Lower lobe of right lung (tissue), 2 donors: ENCODE measurements around the gene EIF3M. TPM values are rescaled to one million over a fixed set of nuclear protein-coding genes. Genes with fewer than 3 reads are reported as not detected.

Experiments used
- ATAC-seq, 2 donors: fragments of 200-7000 bp; cut with Tn5 transposase; one replicate each; pipeline ENCODE4 v1.9.1; 2020 to 2022; ENCODE audit warnings: mild to moderate bottlenecking in 2 of 2, moderate library complexity in 2 of 2
- DNase-seq: peaks from one replicate; pipeline ENCODE4 v3.0.0-alpha.2; 2020
- H3K27ac ChIP-seq: fragments of 200-600 bp; one replicate; pipeline ENCODE4 v1.8.0; 2022
- H3K27me3 ChIP-seq: fragments of 200-600 bp; one replicate; pipeline ENCODE4 v1.8.0; 2022; ENCODE audit warnings: low read depth
- H3K36me3 ChIP-seq: fragments of 200-600 bp; one replicate; pipeline ENCODE4 v1.8.0; 2022; ENCODE audit warnings: mild to moderate bottlenecking
- H3K4me1 ChIP-seq: fragments of 200-600 bp; one replicate; pipeline ENCODE4 v1.8.0; 2022
- H3K4me3 ChIP-seq: fragments of 200-600 bp; one replicate; pipeline ENCODE4 v1.8.0; 2022; ENCODE audit warnings: mild to moderate bottlenecking
- H3K9me3 ChIP-seq: fragments of 200-600 bp; one replicate; pipeline ENCODE4 v1.8.0; 2022
- CTCF ChIP-seq: fragments of 200-600 bp; IDR thresholded peaks from one replicate; pipeline ENCODE4 v1.8.0; 2022; ENCODE audit warnings: antibody characterized with exemption, mild to moderate bottlenecking
- intact Hi-C: fragments of 100-400 bp; cut with DNase I; formaldehyde crosslinking; loops from one replicate; pipeline ENCODE4 v1.11.0; 2022
- total RNA-seq: library from RNA; stranded (reverse); fragmentation: NEBNext Ultra II Directional; extraction: Animal tissue kit (Norgen Biotek cat#: 25700); gene quantifications from one replicate; pipeline ENCODE4 v1.2.1, GENCODE V29; 2021
- donor health status: DM: no; HTN: yes; CAD: no; lungs with severe emphysema.

Gene EIF3M
- total RNA-seq, 1 donor from 2014 or later, result 162 TPM

GRCh38 chr11:32610797-32611352 is 27.2 kb downstream of the EIF3M start:
- no peak for DNase-seq
- no peak overlapping the region for H3K27ac ChIP-seq
- ATAC-seq, result no peak
- no peaks in the 10 kb centered on the region for H3K27me3 ChIP-seq
- H3K9me3 ChIP-seq, result no peaks in the 10 kb centered on the region
- intact Hi-C loops, result no loop called here
- no peak for TF ChIP-seq CTCF
- no peaks in the 10 kb centered on the region for H3K4me1 ChIP-seq
- peaks cover 5% of the 10 kb centered on the region for H3K36me3 ChIP-seq
- no peak overlapping the region for H3K4me3 ChIP-seq

DNA sequence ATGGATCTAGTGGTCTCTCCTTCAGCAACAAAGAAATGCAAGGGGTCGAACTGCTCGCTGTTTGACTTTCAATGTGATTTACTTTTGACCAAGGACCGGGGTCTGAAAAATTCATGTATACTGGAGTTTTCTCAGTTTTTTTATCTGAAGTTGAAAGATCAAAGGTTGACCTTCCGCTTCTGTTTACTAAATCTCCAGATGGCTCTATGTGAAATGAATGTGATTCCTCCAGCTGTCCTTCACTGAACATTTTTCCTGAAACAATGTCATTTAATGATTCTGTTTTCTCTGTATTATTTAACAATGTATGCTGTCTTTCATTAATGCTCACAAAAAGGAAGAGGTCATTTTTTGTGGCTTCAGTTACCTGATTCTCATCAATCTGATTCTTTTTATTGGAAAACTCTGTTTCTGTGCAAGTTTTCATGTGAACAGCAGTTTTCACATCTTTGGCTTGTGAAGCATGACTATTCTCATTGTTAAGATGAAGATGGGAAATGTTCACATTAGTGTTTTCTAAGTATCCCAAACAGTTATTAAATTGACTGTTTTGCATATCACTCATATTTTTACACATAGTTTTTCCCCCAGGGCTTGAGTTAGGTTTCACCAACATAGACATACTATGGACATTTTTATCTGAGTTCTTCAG is 30.0 kb downstream of the EIF3M start:
- Histone ChIP-seq H3K36me3 (no peaks in the 10 kb centered on the region), H3K27ac (no peak overlapping the region), H3K27me3 (no peaks in the 10 kb centered on the region), H3K9me3 (no peaks in the 10 kb centered on the region), H3K4me3 (no peak overlapping the region), H3K4me1 (no peaks in the 10 kb centered on the region)
- TF ChIP-seq CTCF, result no peak
- intact Hi-C loops, result no loop called here
- DNase-seq, result no peak
- no peak for ATAC-seq

- DNase-seq (no peak), ATAC-seq (no peak)
- no peaks in the 10 kb centered on the region for H3K27me3 ChIP-seq
- no peak overlapping the region for H3K27ac ChIP-seq
- H3K4me3 ChIP-seq, result no peak overlapping the region
- no peaks in the 10 kb centered on the region for H3K9me3 ChIP-seq
- no peaks in the 10 kb centered on the region for H3K4me1 ChIP-seq
- no peaks in the 10 kb centered on the region for H3K36me3 ChIP-seq
- TF ChIP-seq CTCF, result no peak
- intact Hi-C loops, result no loop called here
These were observed 31.8 kb downstream of the EIF3M start for GRCh38 chr11:32615422-32615821.

- Histone ChIP-seq H3K9me3 (no peaks in the 10 kb centered on the region), H3K27me3 (no peaks in the 10 kb centered on the region), H3K4me1 (no peaks in the 10 kb centered on the region), H3K27ac (no peak overlapping the region), H3K4me3 (no peak overlapping the region), H3K36me3 (no peaks in the 10 kb centered on the region)
- DNase-seq (no peak), ATAC-seq (no peak)
- no peak for TF ChIP-seq CTCF
- intact Hi-C loops, result no loop called here
These were observed 33.3 kb downstream of the EIF3M start for GRCh38 chr11:32616903-32617302.

GRCh38 chr11:32630844-32631243 is 47.2 kb downstream of the EIF3M start:
- Histone ChIP-seq H3K27me3 (no peaks in the 10 kb centered on the region), H3K36me3 (no peaks in the 10 kb centered on the region), H3K4me1 (no peaks in the 10 kb centered on the region), H3K4me3 (no peak overlapping the region), H3K27ac (no peak overlapping the region), H3K9me3 (no peaks in the 10 kb centered on the region)
- no peak for ATAC-seq
- TF ChIP-seq CTCF, result no peak
- no peak for DNase-seq
- intact Hi-C loops, result no loop called here
